Measurements from ENCODE around the gene RPTOR. TPM values are rescaled to one million over a fixed set of nuclear protein-coding genes. Genes with fewer than 3 reads are reported as not detected.
A peak's percentile ranks its signal among the peaks of the same experiment; 100 is the strongest.

The RPTOR gene
- total and polyA plus RNA-seq, 2 donors (not counting 3 experiments of a cell fraction or from before 2014, with no cell fraction given) = 10.7 to 41.8 TPM

- Histone ChIP-seq H3K9me3 (replicated peaks; ENCODE audit: control insufficient read depth, insufficient read depth, low read length) (no peaks in the 10 kb centered on the region), H3K27me3 (ENCODE audit: control insufficient read depth in 2 of 2, insufficient read depth in 2 of 2, low read length in 2 of 2) (no peaks in the 10 kb centered on the region), H3K4me1 (ENCODE audit: control insufficient read depth, extremely low read depth, insufficient read depth, low read length) (peaks cover 2% of the 10 kb centered on the region), H3K4me2 (ENCODE audit: insufficient read depth, low read length) (no peak overlapping the region), H3K36me3 (ENCODE audit: control insufficient read depth in 2 of 2, extremely low read depth in 1 of 2, insufficient read depth in 2 of 2, low read length in 2 of 2) (no peaks in the 10 kb centered on the region), H3K9me1 (replicated peaks; ENCODE audit: control insufficient read depth, extremely low read depth, insufficient read depth, low read length) (no peaks in the 10 kb centered on the region), H3K79me2 (ENCODE audit: control insufficient read depth, insufficient read depth, low read length) (no peaks in the 10 kb centered on the region), H3K4me3 (replicated peaks in 1 of 3; ENCODE audit: insufficient read depth in 1 of 3, low read depth in 1 of 3, low read length in 3 of 3) (no peak overlapping the region), H3K9ac (replicated peaks; ENCODE audit: extremely low read depth, insufficient read depth, low read length) (no peak overlapping the region), H4K20me1 (replicated peaks; ENCODE audit: control insufficient read depth, extremely low read depth, insufficient read depth, low read length) (no peaks in the 10 kb centered on the region), H3K27ac (ENCODE audit: insufficient read depth, low read depth, low read length) (no peak overlapping the region), H2AFZ (ENCODE audit: low read depth, low read length) (no peak overlapping the region)
- BruUV-seq (replicated peaks) = no TSS peak
- DNase-seq (ENCODE audit: low read depth, low spot score) (no peak), FAIRE-seq (peak; percentile 24)
- intact Hi-C loops (cut with micrococcal nuclease) (no loop called here), dilution Hi-C loops (cut with MboI; ENCODE audit: extremely low pct_ligation_motif_present, low sequenced_read_pairs) (no loop called here)
- TF ChIP-seq EZH2 (IDR thresholded peaks at IDR 0.05; ENCODE audit: borderline replicate concordance, low read depth, low read length, severe bottlenecking) = no peak
- TF ChIP-seq GATA2 (IDR thresholded peaks at IDR 0.05; ENCODE audit: insufficient read depth, insufficient read length, low read depth, low read length) = no peak
- TF ChIP-seq POLR2AphosphoS5 (IDR thresholded peaks at IDR 0.05; ENCODE audit: insufficient read depth, low read depth, low read length) = no peak
- TF ChIP-seq MYC (IDR thresholded peaks at IDR 0.05; ENCODE audit: low read depth, low read length) = no peak
- TF ChIP-seq, protein P1, sequence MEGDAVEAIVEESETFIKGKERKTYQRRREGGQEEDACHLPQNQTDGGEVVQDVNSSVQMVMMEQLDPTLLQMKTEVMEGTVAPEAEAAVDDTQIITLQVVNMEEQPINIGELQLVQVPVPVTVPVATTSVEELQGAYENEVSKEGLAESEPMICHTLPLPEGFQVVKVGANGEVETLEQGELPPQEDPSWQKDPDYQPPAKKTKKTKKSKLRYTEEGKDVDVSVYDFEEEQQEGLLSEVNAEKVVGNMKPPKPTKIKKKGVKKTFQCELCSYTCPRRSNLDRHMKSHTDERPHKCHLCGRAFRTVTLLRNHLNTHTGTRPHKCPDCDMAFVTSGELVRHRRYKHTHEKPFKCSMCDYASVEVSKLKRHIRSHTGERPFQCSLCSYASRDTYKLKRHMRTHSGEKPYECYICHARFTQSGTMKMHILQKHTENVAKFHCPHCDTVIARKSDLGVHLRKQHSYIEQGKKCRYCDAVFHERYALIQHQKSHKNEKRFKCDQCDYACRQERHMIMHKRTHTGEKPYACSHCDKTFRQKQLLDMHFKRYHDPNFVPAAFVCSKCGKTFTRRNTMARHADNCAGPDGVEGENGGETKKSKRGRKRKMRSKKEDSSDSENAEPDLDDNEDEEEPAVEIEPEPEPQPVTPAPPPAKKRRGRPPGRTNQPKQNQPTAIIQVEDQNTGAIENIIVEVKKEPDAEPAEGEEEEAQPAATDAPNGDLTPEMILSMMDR (IDR thresholded peaks at IDR 0.05; ENCODE audit: extremely low read depth in 1 of 2, insufficient read depth in 1 of 2, low read depth in 1 of 2, low read length in 2 of 2) = no peak
- TF ChIP-seq JUN (IDR thresholded peaks at IDR 0.05; ENCODE audit: borderline replicate concordance, insufficient read depth, insufficient read length, low read depth) = no peak
- TF ChIP-seq FOS (IDR thresholded peaks at IDR 0.05; ENCODE audit: borderline replicate concordance, insufficient read depth, low read length) = no peak
- TF ChIP-seq, protein P2, sequence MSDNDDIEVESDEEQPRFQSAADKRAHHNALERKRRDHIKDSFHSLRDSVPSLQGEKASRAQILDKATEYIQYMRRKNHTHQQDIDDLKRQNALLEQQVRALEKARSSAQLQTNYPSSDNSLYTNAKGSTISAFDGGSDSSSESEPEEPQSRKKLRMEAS (IDR thresholded peaks at IDR 0.05; ENCODE audit: insufficient read depth, insufficient read length) = no peak
- no peak for TF ChIP-seq POLR2A (IDR thresholded peaks at IDR 0.05; ENCODE audit: low read depth, low read length)
- ChIA-PET CTCF (interaction anchor here (1.0 to 1.5 kb wide), 2 partner anchors 86 to 93 kb away, joined by 3 to 4 read pairs; no protein-coding TSS in a partner anchor), POLR2A (no interaction called here)
Measured at GRCh38 chr17:80773243-80773991, 228.8 kb downstream of the RPTOR start.

Data from endothelial cell of umbilical vein (primary cell).